SK-MEL-5 (cell line): ENCODE data around the gene RAB3B. TPM values are rescaled to one million over a fixed set of nuclear protein-coding genes. Genes with fewer than 3 reads are reported as not detected.
A peak's percentile ranks its signal among the peaks of the same experiment; 100 is the strongest.
"Not testable (repeated sequence)": the region's sequence is repeated elsewhere in the genome, so short reads cannot be mapped to it uniquely, and the experiment has no call there.

Experiments
- DNase-seq: peaks from one replicate; pipeline ENCODE4 v3.0.0-alpha.2; 2016; ENCODE audit warnings: low read depth, low spot score
- in situ Hi-C: cut with HindIII; loops from 2 replicates; pipeline ENCODE4 v1.10.0; 2016; ENCODE audit warnings: low sequenced_read_pairs, high pct_unique_total_duplicates, low pct_unique_long_range_greater_than_20kb
- total RNA-seq: library from RNA; depleted of rRNA; stranded (reverse); fragments of >200 nt; shearing (Covaris generic); gene quantifications from 2 replicates; pipeline ENCODE4 v1.2.3, GENCODE V29; 2014

RAB3B gene
- total RNA-seq, 1 experiment from 2014 or later, result 0.08 TPM

DNA sequence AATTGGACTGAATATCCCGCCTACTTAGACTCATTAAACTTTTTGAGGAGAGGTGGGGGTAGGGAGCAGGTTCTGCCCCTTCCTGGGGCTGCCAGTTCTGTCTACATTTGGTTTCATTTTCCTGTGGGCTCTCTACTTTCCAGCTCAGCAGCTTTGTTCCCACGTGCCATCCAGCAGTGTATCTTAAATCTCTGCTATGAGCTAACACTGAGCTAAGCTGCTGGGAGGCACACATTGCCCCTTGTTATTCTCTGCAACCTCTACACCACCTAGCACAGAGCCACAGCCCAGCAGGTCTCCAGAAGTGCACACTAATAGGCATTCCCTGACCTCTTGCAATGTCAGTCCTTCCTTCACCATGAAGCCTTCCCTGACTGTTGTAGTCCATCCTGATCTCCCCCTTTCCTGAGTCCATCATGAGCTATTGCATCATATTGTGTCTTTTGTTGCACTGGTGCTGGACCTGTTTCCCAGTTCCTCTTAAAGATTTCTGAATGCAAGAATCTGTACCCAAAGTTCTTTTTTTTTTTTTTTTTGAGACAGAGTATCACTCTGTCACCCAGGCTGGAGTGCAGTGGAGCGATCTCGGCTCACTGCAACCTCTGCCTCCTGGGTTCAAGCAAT, 83.3 kb downstream of the RAB3B start:
- no peak for DNase-seq
- in situ Hi-C loops, result no loop called here

DNA sequence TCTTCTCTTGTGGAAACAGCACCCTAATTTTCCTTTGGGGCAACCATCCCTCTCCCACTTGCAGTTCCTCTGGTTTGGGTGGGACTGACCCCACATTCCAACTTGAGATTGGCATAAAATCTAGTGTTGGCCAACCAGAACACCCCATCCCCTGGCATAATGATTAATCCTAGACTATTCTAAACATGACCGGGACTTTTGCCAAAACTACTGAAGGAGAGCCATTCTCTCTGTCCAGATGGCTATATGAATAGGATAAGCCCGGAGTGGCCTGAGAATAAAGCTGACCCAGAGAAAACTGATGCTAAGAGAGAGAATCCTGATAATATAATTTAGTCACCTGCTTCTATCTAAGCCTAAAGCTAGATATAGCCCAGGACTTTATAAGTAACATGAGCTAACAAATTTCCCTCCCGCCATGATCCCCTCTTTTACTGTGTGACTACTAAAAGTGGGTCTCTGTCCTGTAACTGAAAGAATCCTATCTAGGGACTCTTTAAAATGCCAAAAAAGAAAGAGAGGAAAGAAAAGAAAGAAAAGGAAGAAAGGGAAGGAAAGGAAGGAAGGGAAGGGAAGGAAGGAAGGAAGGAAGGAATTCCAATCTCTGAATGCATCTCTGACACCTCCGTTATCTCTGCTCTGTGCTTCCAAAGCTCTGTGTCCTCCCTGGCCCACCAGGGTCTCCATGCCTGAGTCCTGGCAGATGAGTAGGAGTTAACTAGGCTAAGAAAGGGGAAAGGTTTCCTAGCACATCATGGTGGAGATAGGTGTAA, 84.0 kb downstream of the RAB3B start:
- in situ Hi-C loops, result no loop called here
- no peak for DNase-seq

DNA sequence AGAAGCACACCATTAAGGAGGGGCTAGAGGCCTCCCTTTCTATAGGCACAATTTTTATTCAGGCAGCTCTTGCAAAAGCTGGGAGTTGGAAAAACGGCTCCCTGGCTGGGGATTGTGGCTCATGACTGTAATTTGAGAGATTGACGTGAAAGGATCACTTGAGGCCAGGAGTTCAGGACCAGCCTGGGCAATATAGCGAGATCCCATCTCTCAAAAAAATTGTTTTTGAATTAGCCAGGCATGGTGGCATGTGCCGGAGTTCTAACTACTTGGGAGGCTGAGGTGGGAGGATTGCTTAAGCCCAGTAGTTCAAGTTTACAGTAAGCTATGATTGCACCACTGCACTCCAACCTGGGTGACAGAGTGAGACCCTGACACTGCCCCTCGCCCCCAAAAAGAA, 88.0 kb downstream of the RAB3B start:
- in situ Hi-C loops, result no loop called here
- no peak for DNase-seq

DNA sequence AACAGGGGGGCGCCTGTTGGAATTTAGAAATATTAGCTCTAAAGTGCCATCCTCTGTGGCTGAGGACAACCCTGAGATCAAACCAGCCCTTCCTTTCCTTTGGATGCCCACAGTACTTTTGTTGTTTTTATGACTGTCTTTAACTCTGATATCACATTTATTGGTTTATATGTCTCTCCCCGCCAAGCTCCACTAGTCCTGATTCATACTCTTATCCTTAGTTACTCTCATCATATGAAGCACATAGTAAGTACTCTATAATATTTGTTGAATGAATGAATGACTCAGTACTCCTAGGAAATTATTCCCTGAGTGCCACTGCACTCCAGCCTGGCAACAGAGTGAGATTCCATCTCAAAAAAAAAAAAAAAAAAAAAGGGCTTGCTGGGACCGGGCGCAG, 89.3 kb downstream of the RAB3B start:
- no peak for DNase-seq
- in situ Hi-C loops, result no loop called here

DNA sequence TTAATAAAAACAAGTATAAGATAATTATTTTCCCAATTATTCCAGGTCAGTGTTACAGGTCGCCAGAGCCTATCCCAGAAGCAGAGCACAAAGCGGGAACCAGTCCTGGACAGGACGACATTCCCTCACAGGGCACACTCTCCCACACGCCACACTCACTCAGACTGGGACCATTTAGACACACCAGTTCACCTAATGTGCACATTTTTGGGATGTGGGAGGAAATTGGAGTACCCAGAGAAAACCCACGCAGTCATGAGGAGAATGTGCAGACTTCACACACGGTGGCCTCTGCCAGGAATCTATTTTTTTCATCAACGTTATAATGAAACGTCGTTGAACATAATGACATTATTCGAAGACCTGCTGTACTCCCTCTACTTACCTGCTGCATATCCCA, 91.5 kb downstream of the RAB3B start:
- in situ Hi-C loops, result no loop called here

DNA sequence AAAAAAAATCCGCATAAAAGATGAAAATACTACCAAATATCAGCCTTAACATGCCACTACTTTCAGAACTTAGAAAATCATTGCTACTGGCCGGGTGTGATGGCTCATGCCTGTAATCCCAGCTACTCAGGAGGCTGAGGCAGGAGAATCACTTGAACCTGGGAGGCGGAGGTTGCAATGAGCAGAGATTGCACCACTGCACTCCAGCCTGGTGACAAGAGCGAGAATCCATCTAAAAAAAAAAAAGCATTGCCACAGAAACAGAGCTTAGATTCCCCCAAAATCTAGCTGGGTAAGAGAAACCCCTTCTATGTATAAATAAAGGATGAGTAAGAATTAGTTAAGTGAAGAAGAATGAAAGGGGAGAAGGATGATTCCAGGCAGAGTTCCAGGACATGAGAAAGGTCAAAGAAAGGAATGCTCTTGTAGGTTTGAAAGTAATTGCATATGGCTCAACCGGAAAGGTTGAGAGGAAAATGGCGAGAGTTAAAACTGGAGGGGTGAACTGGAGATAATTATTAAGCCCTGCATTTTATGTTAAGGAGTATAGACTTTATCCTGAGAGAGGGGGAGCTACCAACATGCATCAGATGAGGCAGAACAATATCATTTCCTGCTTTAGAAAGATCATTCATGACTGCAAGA, 92.3 kb downstream of the RAB3B start:
- in situ Hi-C loops, result no loop called here
- DNase-seq, result no peak

More for the DNA sequence above, 91.5 kb downstream of the RAB3B start:
- DNase-seq, result no peak

DNA sequence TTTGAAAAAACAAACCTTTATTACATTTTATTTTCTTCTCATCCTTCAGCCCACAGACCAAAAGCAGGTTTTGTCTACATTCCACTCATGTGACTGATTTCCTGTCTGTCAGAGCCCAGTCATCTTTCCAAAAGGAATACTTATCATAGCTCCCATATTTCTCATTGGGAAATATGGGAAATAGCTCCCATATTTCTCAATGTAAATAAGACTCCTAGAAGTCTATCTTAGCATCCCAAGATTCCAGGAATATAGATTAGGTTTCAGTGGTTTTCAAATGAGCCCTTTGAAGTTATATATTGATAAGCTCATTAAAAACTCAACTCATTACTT, 92.8 kb downstream of the RAB3B start:
- in situ Hi-C loops, result no loop called here
- no peak for DNase-seq

DNA sequence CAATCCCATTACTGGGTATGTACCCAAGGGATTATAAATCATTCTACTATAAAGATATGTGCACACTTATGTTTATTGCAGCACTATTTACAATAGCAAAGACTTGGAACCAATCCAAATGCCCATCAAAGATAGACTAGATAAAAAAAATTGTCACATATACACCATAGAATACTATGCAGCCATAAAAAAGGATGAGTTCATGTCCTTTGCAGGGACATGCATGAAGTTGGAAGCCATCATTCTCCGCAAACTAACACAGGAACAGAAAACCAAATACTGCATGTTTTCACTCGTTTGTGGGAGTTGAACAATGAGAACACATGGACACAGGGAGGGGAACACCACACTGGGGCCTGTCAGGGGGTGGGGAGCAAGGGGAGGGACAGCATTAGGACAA, 95.8 kb downstream of the RAB3B start:
- DNase-seq, in situ Hi-C loops: not testable (repeated sequence)

DNA sequence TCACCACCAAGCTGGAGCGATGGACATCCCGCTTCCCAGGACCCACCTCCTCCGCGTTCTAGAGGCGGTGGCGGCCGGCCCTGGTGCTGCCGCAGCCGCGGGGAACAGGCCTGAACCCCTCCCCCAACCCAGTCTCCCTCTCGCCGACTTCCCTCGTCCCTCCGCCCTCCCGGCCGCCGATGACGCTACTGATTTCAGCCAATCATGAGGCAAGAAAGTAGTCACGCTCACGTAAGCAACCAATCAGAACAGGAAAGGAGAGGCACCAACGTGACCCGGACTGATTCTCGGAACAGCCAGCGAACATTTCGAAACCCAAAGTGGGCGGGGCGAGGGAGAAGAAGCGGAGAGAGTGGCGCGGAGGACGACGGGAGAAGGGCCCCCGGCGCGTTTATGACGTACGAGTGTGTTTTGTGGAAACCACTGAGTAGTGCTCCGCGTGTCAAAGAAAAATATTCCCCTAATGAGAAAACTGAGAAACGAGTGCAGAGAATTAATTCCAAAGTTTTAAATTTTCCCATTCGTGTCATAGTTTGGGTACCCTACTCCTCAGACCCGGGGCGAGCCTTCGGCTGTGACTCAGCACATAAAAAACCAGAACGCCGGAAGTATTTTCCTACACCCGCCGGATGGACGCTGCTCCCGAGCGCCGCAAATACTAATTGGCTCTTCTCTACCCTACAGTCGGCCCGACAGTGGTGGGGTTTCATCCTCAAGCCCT, 111.7 kb downstream of the RAB3B start, which contains the start of gene NRDC:
NRDC (minus strand) TSS at position 112 of the 721 bp plus-strand sequence. CDS start 112 bp downstream, outside the sequence.
- in situ Hi-C loops, result no loop called here
- DNase-seq, result peak; percentile 100

DNA sequence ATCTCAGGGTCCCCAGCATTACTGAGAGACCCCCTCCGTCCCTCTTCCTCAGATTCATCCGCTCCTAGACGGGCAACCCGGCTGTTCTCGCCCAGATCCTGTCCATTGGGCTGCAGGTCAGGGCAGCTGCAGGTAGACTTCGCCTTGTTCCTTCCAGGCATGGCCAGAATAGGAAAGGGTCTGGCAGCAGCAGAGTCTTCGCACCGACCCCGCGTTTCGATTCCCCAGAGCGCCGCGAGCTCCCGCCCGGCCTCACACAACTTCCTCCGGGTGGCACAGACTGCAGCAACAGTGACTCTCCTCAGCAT, 112.2 kb downstream of the RAB3B start:
- no peak for DNase-seq
- in situ Hi-C loops, result no loop called here

DNA sequence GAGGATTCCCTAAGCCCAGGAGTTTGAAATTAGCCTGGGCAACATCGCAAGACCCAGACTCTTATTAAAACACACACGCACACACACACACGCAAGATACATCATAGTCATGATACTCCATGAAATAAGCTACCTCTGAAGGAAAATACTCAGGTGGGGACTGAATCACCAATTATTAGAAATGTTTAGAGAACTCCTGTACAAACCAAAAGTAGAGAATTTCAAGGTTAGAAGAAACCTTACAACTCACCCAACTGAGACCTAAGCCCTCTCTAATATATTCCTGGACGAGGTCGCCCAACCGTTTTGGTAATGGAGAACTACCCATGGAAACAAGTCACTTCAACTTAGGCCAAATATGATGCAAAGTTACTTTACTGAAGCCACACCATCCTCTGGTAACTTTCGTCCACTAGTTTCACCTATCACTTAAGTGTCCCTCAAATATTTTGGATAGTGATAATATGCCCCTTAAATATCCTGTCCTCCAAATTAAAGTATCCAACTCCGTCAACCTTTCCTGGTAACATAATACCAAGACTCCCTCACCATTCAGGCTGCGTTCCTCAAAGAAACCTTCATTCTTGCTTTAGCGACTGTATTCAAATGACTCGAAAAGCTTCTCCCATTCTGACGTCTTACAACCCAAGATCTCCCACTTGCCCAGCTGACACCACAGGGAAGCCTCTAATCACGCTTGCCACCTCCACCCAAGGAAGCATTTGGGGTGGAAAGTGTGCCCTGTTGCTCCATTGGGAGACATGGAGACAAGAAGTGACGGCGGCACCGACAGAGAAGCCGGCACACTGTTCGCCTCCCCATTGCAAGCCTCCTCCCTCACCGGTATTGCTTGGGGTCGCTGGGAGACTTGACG, 112.8 kb downstream of the RAB3B start:
- peak; percentile 30 for DNase-seq

DNA sequence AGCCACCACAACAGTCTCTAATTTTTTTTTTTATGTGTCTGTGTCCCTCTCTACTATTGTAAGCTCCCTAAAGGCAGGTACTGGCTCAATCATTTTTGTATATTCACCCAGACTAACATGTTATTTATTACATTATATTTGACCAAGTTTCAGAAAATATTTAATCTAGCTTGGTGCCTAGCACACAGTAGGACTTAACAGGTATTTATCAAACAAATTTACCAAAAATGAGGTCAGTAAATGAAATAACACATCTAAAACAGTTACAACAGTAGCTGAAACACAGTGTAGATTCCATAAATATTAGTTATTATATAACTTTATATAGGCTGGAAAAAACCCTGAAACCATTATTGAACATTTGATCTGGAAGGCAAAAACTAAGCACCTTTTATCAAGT, 114.7 kb downstream of the RAB3B start:
- no peak for DNase-seq
- in situ Hi-C loops, result no loop called here

More for the DNA sequence above, 112.8 kb downstream of the RAB3B start:
- in situ Hi-C loops, result no loop called here

DNA sequence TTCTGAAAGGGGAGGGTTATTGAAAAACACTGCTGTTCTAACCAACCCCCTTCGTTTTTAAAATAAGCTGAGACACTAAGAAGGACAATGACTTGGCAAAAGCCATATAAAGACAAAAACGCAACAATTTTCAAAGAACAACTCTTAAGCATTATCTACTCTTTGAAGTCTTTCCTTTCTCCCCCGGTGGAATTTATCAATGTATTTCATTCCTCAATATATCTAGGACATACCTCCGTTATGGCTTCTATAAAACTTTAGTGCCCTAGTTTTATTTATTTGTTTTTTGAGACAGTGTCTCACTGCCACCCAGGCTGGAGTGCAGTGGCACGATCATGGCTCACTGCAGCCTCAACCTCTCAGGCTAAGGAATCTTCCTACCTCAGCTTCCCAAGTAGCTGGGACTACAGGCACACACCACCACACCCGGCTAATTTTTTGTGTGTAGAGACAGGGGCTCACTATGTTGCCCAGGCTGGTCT, 115.2 kb downstream of the RAB3B start:
- DNase-seq, result no peak
- in situ Hi-C loops, result no loop called here

DNA sequence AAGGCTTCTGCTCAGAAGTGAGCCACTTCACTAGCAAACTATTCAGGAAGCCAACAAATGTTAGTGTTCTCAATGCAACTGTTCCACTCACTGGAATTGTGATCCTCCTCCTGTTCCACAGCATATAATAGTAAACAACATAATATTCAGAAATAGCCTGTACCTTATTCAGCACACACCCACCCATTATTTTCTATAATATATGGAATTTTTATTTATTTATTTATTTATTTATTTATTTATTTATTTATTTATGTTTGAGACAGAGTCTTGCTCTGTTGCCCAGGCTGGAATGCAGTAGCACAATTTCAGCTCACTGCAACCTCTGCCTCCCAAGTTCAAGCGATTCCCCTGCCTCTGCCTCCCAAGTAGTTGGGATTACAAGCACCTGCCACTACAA, 117.2 kb downstream of the RAB3B start:
- in situ Hi-C loops, DNase-seq: not testable (repeated sequence)

DNA sequence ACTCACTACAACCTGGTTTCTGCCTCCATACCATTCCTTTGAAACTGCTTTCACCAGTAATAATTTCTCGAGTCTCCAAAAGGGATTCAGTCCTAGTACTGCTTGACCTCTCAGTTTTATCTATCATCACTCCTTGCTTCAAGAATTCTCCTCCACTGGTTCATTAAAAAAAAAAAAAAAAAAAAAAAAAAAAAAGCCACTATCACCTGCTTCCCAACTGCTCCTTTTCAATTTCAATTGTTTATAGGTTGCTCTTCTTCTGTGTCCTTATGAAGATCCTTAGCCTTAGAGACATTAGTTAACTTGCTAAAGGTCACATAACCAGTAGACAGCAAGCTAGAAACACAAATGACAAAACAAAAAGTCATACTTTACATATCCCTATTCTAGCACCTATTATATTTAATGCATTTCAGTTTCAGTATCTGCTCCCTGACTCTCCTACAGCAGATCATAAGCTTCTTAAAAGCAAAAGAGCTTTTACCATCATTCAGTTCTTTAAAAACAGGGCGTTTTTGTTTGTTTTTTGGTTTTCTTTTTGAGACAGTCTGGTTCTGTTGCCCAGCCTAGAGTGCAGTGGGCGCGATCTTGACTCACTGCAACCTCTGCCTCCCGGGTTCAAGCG, 119.0 kb downstream of the RAB3B start:
- DNase-seq, result no peak
- in situ Hi-C loops, result no loop called here

DNA sequence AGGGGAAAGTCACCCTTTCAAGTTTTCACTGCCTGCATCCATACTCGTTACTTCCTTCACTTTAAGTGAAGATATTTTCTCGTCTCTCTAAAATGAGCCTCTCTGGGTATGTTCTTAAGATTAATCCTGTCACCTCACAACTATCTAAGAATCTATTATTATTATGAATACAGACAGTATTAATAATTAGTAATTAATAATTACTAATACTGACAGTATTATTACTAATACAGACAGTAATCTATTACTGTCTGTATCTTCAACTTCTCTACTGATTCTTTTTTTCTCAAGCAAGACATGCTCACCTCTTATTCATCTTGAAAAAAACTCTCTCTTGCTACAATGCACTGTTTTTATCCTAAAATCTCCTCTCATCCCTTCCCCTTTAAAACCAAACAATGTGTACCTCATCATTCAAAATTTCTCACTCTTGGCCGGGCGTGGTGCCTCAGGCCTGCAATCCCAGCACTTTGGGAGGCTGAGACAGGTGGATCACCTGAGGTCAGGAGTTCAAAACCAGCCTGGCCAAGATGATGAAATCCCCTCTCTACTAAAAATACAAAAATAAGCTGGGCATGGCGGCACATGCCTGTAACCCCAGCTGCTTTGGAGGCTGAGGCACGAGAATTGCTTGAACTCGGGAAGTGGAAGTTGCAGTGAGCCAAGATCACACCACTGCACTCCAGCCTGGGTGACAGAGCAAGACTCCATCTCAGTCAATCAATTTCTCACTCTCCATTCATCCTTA, 119.7 kb downstream of the RAB3B start:
- DNase-seq, result no peak
- in situ Hi-C loops, result no loop called here
